NB4 (cell line): Measurements from ENCODE around the gene DPF1.

ENCODE experiments used
- CTCF ChIP-seq: IDR thresholded peaks from one replicate; pipeline ENCODE4 v1.5.1; 2012; ENCODE audit warnings: low read depth, low read length
- MAX ChIP-seq: IDR thresholded peaks from 2 replicates; pipeline ENCODE4 v1.6.1; 2011; ENCODE audit warnings: low read depth, low read length
- POLR2A ChIP-seq: IDR thresholded peaks from 2 replicates; pipeline ENCODE4 v1.6.1; 2011; ENCODE audit warnings: mild to moderate bottlenecking; ENCODE audit not compliant: insufficient read length; ENCODE audit errors: extremely low read depth

GRCh38 chr19:38209671-38210457 lies 14.2 kb downstream of the DPF1 start:
- TF ChIP-seq POLR2A: no peak
- no peak for TF ChIP-seq MAX
- no peak for TF ChIP-seq CTCF
